Smooth muscle cell of the umbilical artery (primary cell): Measurements from ENCODE around the gene CNOT6. TPM values are rescaled to one million over a fixed set of nuclear protein-coding genes. Genes with fewer than 3 reads are reported as not detected.

Source experiments
- total RNA-seq: library from RNA; depleted of rRNA; stranded (reverse); fragments of >200 nt; gene quantifications from 2 replicates; pipeline ENCODE4 v1.2.3, GENCODE V29; 2014

CNOT6 gene
- total RNA-seq, result 15.1 and 24.5 TPM in 2 replicates

GRCh38 chr5:180494060-180494509, at the start of gene CNOT6:
CNOT6 (plus strand) TSS chr5:180494379; CDS start chr5:180529277, 34,898 bp downstream.

DNA sequence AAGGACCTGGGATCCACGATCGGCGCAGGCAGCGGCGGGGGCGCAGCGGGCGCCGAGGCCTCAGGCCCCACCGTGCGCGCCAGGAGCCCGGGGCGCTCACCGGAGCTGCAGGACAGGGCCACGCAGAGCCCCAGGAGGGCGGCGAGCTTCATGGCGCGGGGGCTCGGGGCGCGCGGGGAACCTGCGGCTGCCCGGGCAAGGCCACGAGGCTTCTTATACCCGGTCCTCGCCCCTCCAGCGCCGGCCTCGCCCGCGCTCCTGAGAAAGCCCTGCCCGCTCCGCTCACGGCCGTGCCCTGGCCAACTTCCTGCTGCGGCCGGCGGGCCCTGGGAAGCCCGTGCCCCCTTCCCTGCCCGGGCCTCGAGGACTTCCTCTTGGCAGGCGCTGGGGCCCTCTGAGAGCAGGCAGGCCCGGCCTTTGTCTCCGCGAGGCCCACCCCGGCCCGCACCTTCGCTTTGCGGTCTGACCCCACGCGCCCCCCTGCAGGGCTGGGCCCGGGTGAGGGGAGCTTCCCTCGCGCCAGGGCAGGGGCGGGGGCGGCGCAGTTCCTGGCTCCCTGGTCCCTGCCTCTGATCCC, 97.2 kb downstream of the CNOT6 start, which contains the start of gene SCGB3A1:
Gene SCGB3A1, minus strand, starts transcription at position 189 of the 577 bp plus-strand sequence. Its CDS starts 37 bp downstream, at position 152.

Other genes starting within 250 kb of the CNOT6 start
- 32.8 and 38.6 TPM in 2 replicates for gene MAPK9, start 202.3 kb upstream of the CNOT6 start, total RNA-seq
- gene GFPT2, start 141.0 kb upstream of the CNOT6 start, total RNA-seq, result 233 and 276 TPM in 2 replicates
- not detected in 2 replicates for gene SCGB3A1, start 97.1 kb downstream of the CNOT6 start, total RNA-seq
- gene FLT4, start 155.2 kb downstream of the CNOT6 start, total RNA-seq, result 0.30 and 0.46 TPM in 2 replicates
- not detected in 2 replicates for gene OR2Y1, start 245.7 kb downstream of the CNOT6 start, total RNA-seq